ENCODE data around the gene STIP1.

DNA sequence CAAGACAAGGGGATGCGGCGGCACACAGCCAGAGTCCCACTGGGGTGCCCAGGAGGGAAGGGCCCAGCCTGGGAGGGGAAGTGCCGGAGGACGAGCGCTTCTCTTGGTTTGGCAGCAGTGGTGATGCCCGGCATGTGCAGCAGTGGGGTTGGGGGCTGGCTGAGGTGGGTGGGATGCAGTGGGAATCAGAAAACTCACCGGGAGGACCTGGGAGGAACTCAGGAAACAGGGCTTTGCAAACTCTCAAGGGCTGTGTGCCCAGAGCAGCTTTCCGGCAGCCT lies 23.5 kb downstream of the STIP1 start:
- no peak for TF ChIP-seq POLR2A (IDR thresholded peaks at IDR 0.05)
- TF ChIP-seq, protein P1, sequence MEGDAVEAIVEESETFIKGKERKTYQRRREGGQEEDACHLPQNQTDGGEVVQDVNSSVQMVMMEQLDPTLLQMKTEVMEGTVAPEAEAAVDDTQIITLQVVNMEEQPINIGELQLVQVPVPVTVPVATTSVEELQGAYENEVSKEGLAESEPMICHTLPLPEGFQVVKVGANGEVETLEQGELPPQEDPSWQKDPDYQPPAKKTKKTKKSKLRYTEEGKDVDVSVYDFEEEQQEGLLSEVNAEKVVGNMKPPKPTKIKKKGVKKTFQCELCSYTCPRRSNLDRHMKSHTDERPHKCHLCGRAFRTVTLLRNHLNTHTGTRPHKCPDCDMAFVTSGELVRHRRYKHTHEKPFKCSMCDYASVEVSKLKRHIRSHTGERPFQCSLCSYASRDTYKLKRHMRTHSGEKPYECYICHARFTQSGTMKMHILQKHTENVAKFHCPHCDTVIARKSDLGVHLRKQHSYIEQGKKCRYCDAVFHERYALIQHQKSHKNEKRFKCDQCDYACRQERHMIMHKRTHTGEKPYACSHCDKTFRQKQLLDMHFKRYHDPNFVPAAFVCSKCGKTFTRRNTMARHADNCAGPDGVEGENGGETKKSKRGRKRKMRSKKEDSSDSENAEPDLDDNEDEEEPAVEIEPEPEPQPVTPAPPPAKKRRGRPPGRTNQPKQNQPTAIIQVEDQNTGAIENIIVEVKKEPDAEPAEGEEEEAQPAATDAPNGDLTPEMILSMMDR (IDR thresholded peaks at IDR 0.05), result no peak
- TF ChIP-seq POLR2AphosphoS5 (IDR thresholded peaks at IDR 0.05), result no peak

Measured in gastroesophageal sphincter (tissue), 3 donors.